OCI-LY3 (cell line): ENCODE measurements around the gene ITGB1.

ENCODE experiments used
- CTCF ChIP-seq: fragments of 200-600, 300-600 bp; sonication (generic); IDR thresholded peaks from 2 replicates; pipeline ENCODE4 v1.5.1; 2014; ENCODE audit warnings: antibody characterized with exemption, low read length, low read depth
- EZH2phosphoT487 ChIP-seq: fragments of 200-600 bp; shearing (Covaris generic); IDR thresholded peaks from 2 replicates; pipeline ENCODE4 v1.6.1; 2018; ENCODE audit warnings: antibody characterized with exemption, mixed run types, low read depth

DNA sequence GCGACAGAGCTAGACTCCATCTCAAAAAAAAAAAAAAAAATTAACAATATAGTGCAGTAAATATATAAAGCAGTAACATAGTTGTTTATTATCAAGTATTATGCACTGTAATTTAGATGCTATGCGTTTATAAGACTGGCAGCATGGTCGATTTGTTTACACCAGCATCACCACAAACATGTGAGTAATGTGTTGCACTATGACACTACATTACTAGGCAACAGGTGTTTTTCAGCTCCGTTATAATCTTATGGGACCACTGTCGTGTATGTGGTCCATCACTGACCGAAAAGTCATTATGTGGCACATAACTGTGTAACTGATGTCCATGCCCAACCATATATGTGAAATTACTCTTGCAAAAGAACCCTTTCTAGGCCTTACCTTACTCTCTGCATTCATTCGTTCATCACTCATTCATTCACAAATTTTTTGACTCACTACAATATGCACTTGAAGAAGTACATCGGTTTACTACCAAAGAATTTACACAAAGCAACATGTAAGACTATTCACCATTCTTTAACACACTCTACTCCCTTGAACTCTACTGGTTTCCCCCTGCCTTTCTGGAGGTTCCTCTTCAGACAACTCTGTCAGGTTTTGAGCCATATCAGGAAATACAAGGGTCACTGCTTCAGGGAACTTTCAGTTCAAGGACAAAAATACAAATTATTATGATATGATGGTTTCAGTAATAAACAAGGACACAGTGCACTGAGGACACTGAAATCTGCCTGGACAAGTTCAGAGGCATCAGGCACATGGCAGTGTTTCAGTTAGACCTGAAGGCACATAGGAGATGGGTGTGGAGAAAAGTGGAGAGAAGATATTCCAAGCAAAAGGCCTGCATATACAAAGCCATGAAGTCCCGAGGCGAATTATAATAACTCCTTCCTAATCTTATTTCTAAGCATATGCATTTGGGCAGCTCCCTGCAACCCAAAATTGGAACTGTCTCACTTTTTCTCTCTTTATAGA is 17.4 kb downstream of the ITGB1 start:
- TF ChIP-seq CTCF: no peak
- no peak for TF ChIP-seq EZH2phosphoT487
